ENCODE results near the gene ZNF668.
"Not testable (repeated sequence)": the region's sequence is repeated elsewhere in the genome, so short reads cannot be mapped to it uniquely, and the experiment has no call there.

ZNF668 gene

GRCh38 chr16:31055613-31056012 lies 18.4 kb downstream of the ZNF668 start:
- DNase-seq (ENCODE audit: low read depth): no peak

GRCh38 chr16:31052114-31052513 lies 21.9 kb downstream of the ZNF668 start:
- DNase-seq (ENCODE audit: low read depth): no peak

DNA sequence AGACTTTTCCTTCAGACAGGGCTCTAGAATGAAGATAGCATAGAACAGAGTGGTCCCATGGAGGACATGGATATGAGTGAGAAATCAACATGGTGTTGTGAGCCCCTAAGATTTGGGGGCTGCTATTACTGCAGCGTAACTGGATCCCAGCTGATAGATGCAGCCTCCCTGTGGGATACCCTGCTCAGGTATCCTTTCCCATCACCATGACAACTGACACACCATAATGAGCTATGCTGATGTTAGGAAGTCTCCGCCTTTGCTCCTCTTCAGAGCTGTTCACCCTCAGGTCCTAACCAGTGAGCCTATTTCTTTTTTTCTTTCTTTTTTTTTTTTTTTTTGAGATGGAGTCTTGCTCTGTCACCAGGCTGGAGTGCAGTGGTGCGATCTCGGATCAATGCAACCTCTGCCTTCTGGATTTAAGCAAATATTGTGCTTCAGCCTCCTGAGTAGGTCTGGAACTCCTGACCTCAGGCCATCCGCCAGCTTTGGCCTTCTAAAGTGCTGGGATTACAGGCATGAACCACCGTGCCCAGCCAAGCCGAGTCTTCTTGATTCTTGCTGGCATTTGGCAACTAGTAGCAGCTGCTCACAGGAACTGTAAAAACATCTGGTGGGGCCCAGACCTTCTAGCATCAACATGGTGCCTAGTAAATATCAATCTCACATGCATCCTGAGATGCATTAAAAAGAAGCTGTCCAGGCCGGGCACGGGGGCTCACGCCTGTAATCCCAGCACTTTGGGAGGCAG lies 23.6 kb downstream of the ZNF668 start:
- no peak for DNase-seq (ENCODE audit: low read depth)

GRCh38 chr16:31043898-31044481 lies 30.1 kb downstream of the ZNF668 start:
- DNase-seq (ENCODE audit: low read depth): no peak

GRCh38 chr16:31043352-31043751 lies 30.7 kb downstream of the ZNF668 start:
- no peak for DNase-seq (ENCODE audit: low read depth)

DNA sequence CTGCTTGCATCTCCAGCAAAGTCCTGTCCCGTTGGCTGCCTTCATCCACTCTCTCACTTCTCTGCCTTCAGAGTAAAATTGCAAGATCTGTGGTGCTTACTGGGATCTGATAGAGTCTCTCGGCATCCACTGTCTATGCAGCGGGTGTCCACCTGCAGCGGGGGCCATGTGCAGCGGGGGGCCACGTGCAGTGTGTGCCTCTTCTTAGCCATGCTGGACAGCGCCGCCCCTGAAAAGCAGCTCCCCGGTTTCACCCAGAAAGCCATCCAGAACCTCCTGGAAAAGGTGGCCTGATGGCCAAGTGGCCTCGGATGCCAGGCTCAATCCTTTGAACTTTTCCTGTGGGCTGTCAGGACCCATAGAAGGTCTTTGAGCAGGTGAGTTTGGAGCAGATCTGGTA lies 31.2 kb downstream of the ZNF668 start:
- no peak for DNase-seq (ENCODE audit: low read depth)

- no peak for DNase-seq (ENCODE audit: low read depth)
These were observed 35.0 kb downstream of the ZNF668 start for GRCh38 chr16:31038993-31039392.

- no peak for DNase-seq (ENCODE audit: low read depth)
These were observed 37.3 kb downstream of the ZNF668 start for GRCh38 chr16:31036691-31037090.

GRCh38 chr16:31033709-31034492 lies 40.1 kb downstream of the ZNF668 start:
- peak; percentile 74 for DNase-seq (ENCODE audit: low read depth)

GRCh38 chr16:31032736-31033708 lies 41.0 kb downstream of the ZNF668 start, which contains the start of gene STX4:
Gene STX4, plus strand, starts transcription at chr16:31033558. Its CDS starts 248 bp downstream, at chr16:31033806.
- DNase-seq (ENCODE audit: low read depth): peak; percentile 99

DNA sequence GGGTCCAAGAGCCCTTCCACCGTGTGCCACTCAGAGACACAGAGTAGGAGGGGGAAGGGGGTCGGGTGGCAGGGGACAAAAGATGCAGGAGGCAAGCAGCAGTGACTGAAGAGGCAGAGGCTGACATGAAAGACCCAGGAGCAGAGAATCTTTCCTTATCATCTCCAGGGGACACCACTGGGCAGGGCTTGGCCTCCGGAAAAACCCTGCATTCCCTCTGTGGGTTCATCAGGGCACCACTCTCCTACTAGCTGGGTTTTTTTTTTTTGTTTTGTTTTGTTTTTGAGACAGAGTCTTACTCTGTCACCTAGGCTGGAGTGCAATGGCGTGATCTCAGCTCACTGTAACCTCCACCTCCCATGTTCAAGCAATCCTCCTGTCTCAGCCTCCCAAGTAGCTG lies 42.8 kb downstream of the ZNF668 start:
- no peak for DNase-seq (ENCODE audit: low read depth)

DNA sequence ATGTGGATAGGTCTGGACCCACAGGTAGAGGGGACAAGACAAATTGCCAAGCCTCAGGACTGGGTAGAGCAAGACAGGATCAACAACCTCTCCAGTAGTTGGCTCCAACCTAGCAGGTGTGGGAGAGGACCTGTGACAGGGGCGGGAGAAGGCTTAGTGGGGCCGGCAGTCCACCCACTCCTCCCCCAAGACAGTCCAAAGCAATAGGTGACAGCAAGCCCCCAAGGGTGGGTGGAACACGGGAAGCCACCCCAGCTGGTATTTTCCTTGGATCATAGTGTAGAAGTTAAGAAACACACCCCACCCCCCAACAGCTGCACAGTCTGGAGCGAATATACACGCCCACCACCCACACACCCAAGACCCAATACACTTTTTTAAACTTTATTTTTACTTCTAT lies 44.8 kb downstream of the ZNF668 start:
- no peak for DNase-seq (ENCODE audit: low read depth)

GRCh38 chr16:31025339-31025738 lies 48.7 kb downstream of the ZNF668 start:
- DNase-seq (ENCODE audit: low read depth): no peak

GRCh38 chr16:31023627-31024226 lies 50.3 kb downstream of the ZNF668 start:
- no peak for DNase-seq (ENCODE audit: low read depth)

DNA sequence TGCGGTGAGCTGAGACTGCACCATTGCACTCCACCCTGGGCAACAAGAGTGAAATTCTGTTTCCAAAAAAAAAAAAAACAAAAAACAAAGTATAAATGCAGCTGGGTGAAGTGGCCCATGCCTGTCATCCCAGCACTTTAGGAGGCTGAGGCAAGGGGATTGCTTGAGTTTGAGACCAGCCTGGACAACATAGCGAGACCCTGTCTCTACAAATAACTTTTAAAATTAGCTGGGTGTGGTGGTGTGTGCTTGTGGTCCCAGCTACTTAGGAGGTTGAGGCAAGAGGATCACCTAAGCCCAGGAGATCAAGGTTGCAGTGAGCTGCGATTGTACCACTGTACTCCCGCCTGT lies 50.8 kb downstream of the ZNF668 start:
- DNase-seq (ENCODE audit: low read depth): no peak

DNA sequence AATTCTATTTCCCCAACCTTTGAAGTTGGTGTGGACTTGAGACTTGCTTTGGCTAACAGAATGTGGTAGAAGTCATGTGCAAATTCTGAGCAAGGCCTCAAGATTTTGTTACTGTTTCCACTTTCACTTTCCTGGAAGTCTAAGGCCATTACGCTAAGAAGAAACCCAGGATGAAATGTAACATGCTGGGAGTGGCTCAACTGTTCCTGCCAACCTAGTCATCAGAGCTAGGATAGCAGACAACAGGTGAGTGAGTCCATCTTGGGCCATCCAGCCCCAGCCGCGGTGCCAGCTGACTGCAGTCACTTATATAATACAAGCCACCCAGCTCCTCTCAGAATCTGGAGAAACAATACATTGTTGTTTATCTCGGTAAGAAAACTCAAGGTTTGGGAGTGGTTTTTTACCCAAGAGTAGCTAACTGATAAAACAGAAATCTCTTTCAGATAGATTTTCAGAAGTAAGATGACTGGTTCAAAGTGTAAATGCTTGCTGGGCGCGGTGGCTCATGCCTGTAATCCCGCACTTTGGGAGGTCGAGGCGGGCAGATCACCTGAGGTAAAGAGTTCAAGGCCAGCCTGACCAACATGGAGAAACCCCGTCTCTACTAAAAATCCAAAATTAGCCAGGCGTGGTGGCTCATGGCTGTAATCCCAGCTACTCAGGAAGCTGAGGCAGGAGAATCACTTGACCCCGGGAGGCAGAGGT lies 51.3 kb downstream of the ZNF668 start:
- no peak for DNase-seq (ENCODE audit: low read depth)

DNA sequence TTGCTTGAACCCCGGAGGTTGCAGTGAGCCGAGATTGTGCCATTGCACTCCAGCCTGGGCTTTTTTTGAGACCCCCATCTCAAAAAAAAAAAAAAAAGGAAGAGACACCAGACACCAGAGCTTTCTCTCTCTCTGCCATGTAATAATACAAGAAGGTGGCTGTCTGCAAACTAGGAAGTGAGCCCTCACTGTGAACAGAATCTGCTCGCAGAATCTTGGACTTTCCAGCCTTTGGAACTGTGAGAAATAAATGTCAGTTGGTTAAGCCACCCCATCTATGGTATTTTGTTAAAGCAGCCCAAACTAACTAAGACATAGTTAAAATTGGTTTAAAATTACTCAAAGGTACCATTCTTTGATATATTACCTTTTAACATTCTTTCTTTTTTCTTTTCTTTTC lies 53.5 kb downstream of the ZNF668 start:
- DNase-seq (ENCODE audit: low read depth): no peak

GRCh38 chr16:31017756-31018155 lies 56.3 kb downstream of the ZNF668 start:
- DNase-seq (ENCODE audit: low read depth): not testable (repeated sequence)

- DNase-seq (ENCODE audit: low read depth): no peak
These were observed 58.0 kb downstream of the ZNF668 start for GRCh38 chr16:31016018-31016417.

GRCh38 chr16:31013292-31013691 lies 60.7 kb downstream of the ZNF668 start:
- DNase-seq (ENCODE audit: low read depth): not testable (repeated sequence)

GRCh38 chr16:31011815-31012214 lies 62.2 kb downstream of the ZNF668 start:
- not testable (repeated sequence) for DNase-seq (ENCODE audit: low read depth)
